Panc1 (cell line): ENCODE data around the gene PHKA1.

Experiments used
- CTCF ChIP-seq: fragments of 450-650 bp; IDR thresholded peaks from 2 replicates; pipeline ENCODE4 v1.5.1; 2017; ENCODE audit warnings: mild to moderate bottlenecking
- POLR2AphosphoS5 ChIP-seq: IDR thresholded peaks from 2 replicates; pipeline ENCODE4 v1.6.1; 2012; ENCODE audit warnings: mild to moderate bottlenecking, low read depth, low read length, moderate library complexity
- REST ChIP-seq, 2 experiments: IDR thresholded peaks; 2 replicates each; pipeline ENCODE4 v1.6.1; 2011 to 2012; ENCODE audit warnings: low read depth in 2 of 2, control low read depth in 1 of 2, low read length in 1 of 2, mild to moderate bottlenecking in 1 of 2, moderate library complexity in 1 of 2; ENCODE audit not compliant: insufficient read depth in 1 of 2
- SIN3A ChIP-seq: IDR thresholded peaks from 2 replicates; pipeline ENCODE4 v1.6.1; 2012; ENCODE audit warnings: low read depth, mild to moderate bottlenecking, low read length, moderate library complexity, borderline replicate concordance; ENCODE audit not compliant: insufficient read depth
- TCF7L2 ChIP-seq: IDR thresholded peaks from 2 replicates; pipeline ENCODE4 v1.6.1; 2011; ENCODE audit warnings: mild to moderate bottlenecking, low read depth, low read length, inconsistent platforms

- TF ChIP-seq CTCF = no peak
- no peak for TF ChIP-seq POLR2AphosphoS5
- no peak for TF ChIP-seq REST (IDR thresholded peaks at IDR 0.05; ENCODE audit: insufficient read depth in 1 of 2, low read depth in 2 of 2, low read length in 1 of 2)
- no peak for TF ChIP-seq SIN3A
- TF ChIP-seq TCF7L2 = no peak
Observed at GRCh38 chrX:72727846-72728245, 13.7 kb upstream of the PHKA1 start.
